Trophoblast cell (in vitro differentiated cells and primary cell): ENCODE data around the gene GART.

Experiments
- DNase-seq, 2 donors: peaks; one replicate each; pipeline ENCODE4 v3.0.0-alpha.2; 2016
- H2AFZ ChIP-seq: 2 replicates; pipeline ENCODE4 v1.6.1; 2013; ENCODE audit warnings: low read length, moderate library complexity, mild to moderate bottlenecking; ENCODE audit not compliant: insufficient read depth, poor library complexity
- H2AK5ac ChIP-seq: 2 replicates; pipeline ENCODE4 v1.6.1; 2013; ENCODE audit warnings: mild to moderate bottlenecking, low read length
- H2BK120ac ChIP-seq: 2 replicates; pipeline ENCODE4 v1.6.1; 2013; ENCODE audit warnings: low read length, mild to moderate bottlenecking, moderate library complexity; ENCODE audit not compliant: insufficient read depth, poor library complexity
- H2BK12ac ChIP-seq: 2 replicates; pipeline ENCODE4 v1.6.1; 2013; ENCODE audit warnings: mild to moderate bottlenecking, low read length, moderate library complexity
- H2BK5ac ChIP-seq: 2 replicates; pipeline ENCODE4 v1.6.1; 2013; ENCODE audit warnings: low read length, low read depth, moderate library complexity, mild to moderate bottlenecking; ENCODE audit not compliant: poor library complexity
- H3K14ac ChIP-seq: 2 replicates; pipeline ENCODE4 v1.6.1; 2013; ENCODE audit warnings: mild to moderate bottlenecking, low read length
- H3K18ac ChIP-seq: 2 replicates; pipeline ENCODE4 v1.6.1; 2013; ENCODE audit warnings: mild to moderate bottlenecking, low read length
- H3K23ac ChIP-seq: 2 replicates; pipeline ENCODE4 v1.6.1; 2013; ENCODE audit warnings: low read length
- H3K27ac ChIP-seq: 2 replicates; pipeline ENCODE4 v1.5.1; 2013; ENCODE audit warnings: low read depth, mild to moderate bottlenecking, inconsistent platforms, low read length, moderate library complexity
- H3K27me3 ChIP-seq: 2 replicates; pipeline ENCODE4 v1.6.1; 2013; ENCODE audit warnings: inconsistent platforms, mild to moderate bottlenecking, low read length, moderate library complexity; ENCODE audit not compliant: insufficient read depth
- H3K36me3 ChIP-seq, 2 experiments: 1 replicate in 1 of 2; 2 replicates in 1 of 2; pipeline ENCODE4 v1.6.1; 2013; ENCODE audit warnings: low read length in 2 of 2, mild to moderate bottlenecking in 2 of 2, moderate library complexity in 1 of 2; ENCODE audit not compliant: insufficient read depth in 2 of 2, control insufficient read depth in 1 of 2
- H3K4ac ChIP-seq: 2 replicates; pipeline ENCODE4 v1.6.1; 2013; ENCODE audit warnings: low read depth, mild to moderate bottlenecking, low read length, moderate library complexity
- H3K4me1 ChIP-seq, 2 experiments: 1 replicate in 1 of 2; 2 replicates in 1 of 2; pipeline ENCODE4 v1.6.1; 2013; ENCODE audit warnings: low read length in 2 of 2, mild to moderate bottlenecking in 2 of 2, moderate library complexity in 1 of 2; ENCODE audit not compliant: insufficient read depth in 2 of 2, control insufficient read depth in 1 of 2
- H3K4me2 ChIP-seq: 2 replicates; pipeline ENCODE4 v1.6.1; 2013; ENCODE audit warnings: inconsistent platforms, mild to moderate bottlenecking, low read length, moderate library complexity
- H3K4me3 ChIP-seq: 2 replicates; pipeline ENCODE4 v1.5.1; 2013; ENCODE audit warnings: mild to moderate bottlenecking, low read depth, low read length, inconsistent platforms
- H3K79me1 ChIP-seq: one replicate; pipeline ENCODE4 v1.6.1; 2013; ENCODE audit warnings: low read length
- H3K79me2 ChIP-seq: 2 replicates; pipeline ENCODE4 v1.6.1; 2013; ENCODE audit warnings: low read length, mild to moderate bottlenecking; ENCODE audit not compliant: control insufficient read depth, insufficient read depth, poor library complexity
- H3K9ac ChIP-seq: 2 replicates; pipeline ENCODE4 v1.6.1; 2013; ENCODE audit warnings: mild to moderate bottlenecking, low read length
- H3K9me3 ChIP-seq: 2 replicates; pipeline ENCODE4 v1.6.1; 2013; ENCODE audit warnings: low read depth, mild to moderate bottlenecking, control low read depth, inconsistent platforms, low read length; ENCODE audit not compliant: insufficient read depth
- H4K12ac ChIP-seq: 2 replicates; pipeline ENCODE4 v1.6.1; 2013; ENCODE audit warnings: low read depth, mild to moderate bottlenecking, low read length, moderate library complexity
- H4K8ac ChIP-seq: 2 replicates; pipeline ENCODE4 v1.6.1; 2013; ENCODE audit warnings: low read depth, mild to moderate bottlenecking, low read length, moderate library complexity
- H4K91ac ChIP-seq: one replicate; pipeline ENCODE4 v1.6.1; 2013; ENCODE audit warnings: low read depth, mild to moderate bottlenecking, low read length, moderate library complexity
- WGBS: extraction: QIAGEN DNeasy Blood & Tissue Kit; methylation state at CpG from one replicate; pipeline ENCODE4 v1.1.7; 2013; ENCODE audit warnings: missing lambda C conversion rate; ENCODE audit not compliant: insufficient read length, insufficient coverage; ENCODE audit errors: extremely low coverage; 5-methylcytosine and 5-hydroxymethylcytosine counted together

GART gene

DNA sequence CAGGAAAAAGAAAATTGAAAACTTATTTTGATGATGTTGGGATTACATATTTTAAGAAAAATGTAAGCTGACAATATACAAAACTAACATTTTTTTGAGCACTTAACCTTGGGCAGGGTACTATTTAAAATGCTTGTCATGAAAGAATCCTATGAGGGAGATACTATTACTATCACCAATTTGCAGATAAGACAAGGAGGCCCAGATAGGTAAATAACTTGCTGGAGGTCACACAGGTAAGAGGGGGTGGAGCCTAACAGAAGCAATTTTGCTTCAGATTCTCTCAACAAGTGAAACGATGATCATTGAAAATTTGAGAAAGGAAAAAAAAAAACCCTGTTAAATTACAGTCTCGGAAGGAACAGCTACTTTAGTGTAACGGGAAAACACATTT, 1.2 kb downstream of the GART start:
- H3K79me1 ChIP-seq = peaks cover 10% of the 10 kb centered on the region
- H2BK5ac ChIP-seq = no peak overlapping the region
- H2AK5ac ChIP-seq = no peak overlapping the region
- no peaks in the 10 kb centered on the region for H3K27me3 ChIP-seq
- no peak overlapping the region for H2BK12ac ChIP-seq
- H4K12ac ChIP-seq = no peak overlapping the region
- no peak overlapping the region for H3K14ac ChIP-seq
- no peak overlapping the region for H3K4ac ChIP-seq
- peaks cover 0 to 4% of the 10 kb centered on the region in 2 experiments for H3K4me1 ChIP-seq
- no peak overlapping the region for H3K9ac ChIP-seq
- no peak overlapping the region for H2AFZ ChIP-seq
- H3K79me2 ChIP-seq = peaks cover 8% of the 10 kb centered on the region
- H3K4me2 ChIP-seq = no peak overlapping the region
- no peak overlapping the region for H4K91ac ChIP-seq
- peaks cover 5 to 8% of the 10 kb centered on the region in 2 experiments for H3K36me3 ChIP-seq
- H3K18ac ChIP-seq = no peak overlapping the region
- H2BK120ac ChIP-seq = no peak overlapping the region
- H3K4me3 ChIP-seq = no peak overlapping the region
- no peak overlapping the region for H4K8ac ChIP-seq
- WGBS = no CpG with 5 or more reads among the region's 3 CpGs
- H3K23ac ChIP-seq = no peak overlapping the region
- H3K27ac ChIP-seq = no peak overlapping the region
- peak; percentile 17 to 76 for DNase-seq
- H3K9me3 ChIP-seq = no peaks in the 10 kb centered on the region

DNA sequence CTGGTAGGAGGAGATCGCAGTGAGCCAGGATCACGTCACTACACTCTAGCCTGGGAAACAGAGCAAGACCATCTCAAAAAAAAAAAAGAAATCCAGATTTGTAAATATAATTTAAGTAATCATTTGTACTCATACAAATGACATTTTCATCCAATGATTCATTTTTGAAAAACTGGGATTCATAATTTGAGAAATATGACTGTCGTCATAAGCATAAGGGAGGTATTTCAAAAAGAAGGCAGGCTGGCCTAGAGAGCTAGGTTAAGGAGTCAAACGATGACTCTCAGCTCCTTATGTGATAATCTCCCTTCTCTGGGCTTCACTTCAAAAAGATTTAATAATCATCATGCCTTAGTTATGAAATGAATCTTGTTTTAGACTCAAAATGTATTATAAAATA, 2.3 kb downstream of the GART start:
- no peak overlapping the region for H3K27ac ChIP-seq
- H3K4me3 ChIP-seq = no peak overlapping the region
- no peak overlapping the region for H2AK5ac ChIP-seq
- no peak overlapping the region for H2BK5ac ChIP-seq
- peak; percentile 24 to 65 for DNase-seq
- no peaks in the 10 kb centered on the region for H3K27me3 ChIP-seq
- peaks cover 0 to 4% of the 10 kb centered on the region in 2 experiments for H3K4me1 ChIP-seq
- no peak overlapping the region for H4K12ac ChIP-seq
- H4K8ac ChIP-seq = no peak overlapping the region
- H3K79me2 ChIP-seq = peaks cover 8% of the 10 kb centered on the region
- H3K4ac ChIP-seq = peak overlapping the region; percentile 43
- H3K9me3 ChIP-seq = no peaks in the 10 kb centered on the region
- WGBS = no CpG with 5 or more reads among the region's 4 CpGs
- H2BK12ac ChIP-seq = no peak overlapping the region
- H3K79me1 ChIP-seq = peaks cover 10% of the 10 kb centered on the region
- no peak overlapping the region for H3K4me2 ChIP-seq
- H3K18ac ChIP-seq = no peak overlapping the region
- H3K23ac ChIP-seq = no peak overlapping the region
- H2AFZ ChIP-seq = no peak overlapping the region
- H3K36me3 ChIP-seq = peaks cover 7 to 11% of the 10 kb centered on the region in 2 experiments
- no peak overlapping the region for H3K14ac ChIP-seq
- H4K91ac ChIP-seq = no peak overlapping the region
- no peak overlapping the region for H3K9ac ChIP-seq
- no peak overlapping the region for H2BK120ac ChIP-seq

DNA sequence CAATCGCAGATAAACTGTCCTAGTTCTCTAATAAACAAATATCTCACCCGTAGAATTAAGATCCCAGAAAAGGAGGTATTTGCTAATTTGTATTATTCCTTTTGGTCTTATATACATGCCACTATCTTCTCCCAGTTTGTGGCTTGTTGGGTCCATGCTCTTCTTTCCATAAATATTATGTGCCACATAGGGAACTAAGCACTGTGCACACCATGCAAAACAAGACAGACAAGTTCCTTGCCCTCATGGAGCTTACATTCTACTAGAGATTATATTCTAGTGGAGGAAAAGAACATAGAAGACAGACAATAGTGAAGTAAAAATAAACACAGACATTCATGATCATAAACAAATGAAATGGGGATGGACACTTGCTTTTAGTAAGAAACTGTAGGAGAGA, 4.7 kb downstream of the GART start:
- Histone ChIP-seq H4K8ac (no peak overlapping the region), H3K9me3 (no peaks in the 10 kb centered on the region), H3K79me1 (peaks cover 2% of the 10 kb centered on the region), H3K79me2 (peaks cover 2% of the 10 kb centered on the region), H2AFZ (no peak overlapping the region), H3K27me3 (no peaks in the 10 kb centered on the region), H2BK5ac (no peak overlapping the region), H3K4me2 (no peak overlapping the region), H3K4me3 (no peak overlapping the region), H3K4me1 (peaks cover 0 to 4% of the 10 kb centered on the region in 2 experiments), H3K18ac (no peak overlapping the region), H3K14ac (no peak overlapping the region), H4K12ac (no peak overlapping the region), H2BK120ac (no peak overlapping the region), H3K4ac (no peak overlapping the region), H3K23ac (no peak overlapping the region), H3K36me3 (peaks cover 21 to 24% of the 10 kb centered on the region in 2 experiments), H2AK5ac (no peak overlapping the region), H4K91ac (no peak overlapping the region), H3K27ac (no peak overlapping the region), H2BK12ac (no peak overlapping the region), H3K9ac (no peak overlapping the region)
- WGBS = no CpG with 5 or more reads among the region's 2 CpGs
- DNase-seq = no peak

GRCh38 chr21:33531007-33531406, 10.9 kb downstream of the GART start:
- H2AK5ac ChIP-seq = no peak overlapping the region
- H3K9ac ChIP-seq = no peak overlapping the region
- H4K12ac ChIP-seq = no peak overlapping the region
- no peak overlapping the region for H2BK12ac ChIP-seq
- H3K36me3 ChIP-seq = peaks cover 37 to 41% of the 10 kb centered on the region in 2 experiments
- no peak overlapping the region for H3K14ac ChIP-seq
- H3K27me3 ChIP-seq = no peaks in the 10 kb centered on the region
- no peak for DNase-seq
- no peak overlapping the region for H3K27ac ChIP-seq
- H3K79me2 ChIP-seq = no peaks in the 10 kb centered on the region
- no peaks in the 10 kb centered on the region for H3K9me3 ChIP-seq
- no peak overlapping the region for H2AFZ ChIP-seq
- no peak overlapping the region for H2BK5ac ChIP-seq
- H4K8ac ChIP-seq = no peak overlapping the region
- no peaks in the 10 kb centered on the region for H3K4me1 ChIP-seq
- H2BK120ac ChIP-seq = no peak overlapping the region
- H3K18ac ChIP-seq = no peak overlapping the region
- H3K4me3 ChIP-seq = no peak overlapping the region
- WGBS = no CpG with 5 or more reads among the region's 3 CpGs
- no peak overlapping the region for H3K23ac ChIP-seq
- no peaks in the 10 kb centered on the region for H3K79me1 ChIP-seq
- H3K4me2 ChIP-seq = no peak overlapping the region
- H4K91ac ChIP-seq = no peak overlapping the region
- no peak overlapping the region for H3K4ac ChIP-seq
